Gastroesophageal sphincter (tissue), 4 donors: Measurements from ENCODE around the gene TMIGD2. TPM values are rescaled to one million over a fixed set of nuclear protein-coding genes. Genes with fewer than 3 reads are reported as not detected.

Experiments used
- ATAC-seq: fragments of 150-250 bp; one replicate; pipeline ENCODE4 v1.9.1; 2016; ENCODE audit warnings: mild to moderate bottlenecking, moderate library complexity
- H3K27ac ChIP-seq, 4 donors: fragments of 200-600 bp; sonication (generic) in 3 of 4; 1 replicate in 3 of 4; 2 replicates in 1 of 4; pipeline ENCODE4 v1.5.1; 2016 to 2019
- H3K27me3 ChIP-seq: fragments of 200-600 bp; sonication (generic); one replicate; pipeline ENCODE4 v1.5.1; 2019
- H3K36me3 ChIP-seq, 2 donors: fragments of 200-600 bp; sonication (generic); one replicate each; pipeline ENCODE4 v1.5.1; 2019; ENCODE audit warnings: control low read depth in 1 of 2
- H3K4me1 ChIP-seq, 3 donors: fragments of 200-600 bp; sonication (generic); 1 replicate in 2 of 3; 2 replicates in 1 of 3; pipeline ENCODE4 v1.5.1; 2016 to 2019; ENCODE audit warnings: control low read depth in 2 of 3
- H3K4me3 ChIP-seq, 2 donors: fragments of 200-600 bp; sonication (generic); one replicate each; pipeline ENCODE4 v1.5.1; 2019; ENCODE audit warnings: mild to moderate bottlenecking in 1 of 2, moderate library complexity in 1 of 2
- H3K9me3 ChIP-seq, 3 donors: fragments of 200-600 bp; sonication (generic); one replicate each; pipeline ENCODE4 v1.5.1; 2017 to 2019; ENCODE audit warnings: control low read depth in 2 of 3
- CTCF ChIP-seq, 4 experiments: fragments of 200-600 bp in 2 of 4; fragments of 450-650 bp in 2 of 4; sonication (generic) in 1 of 4; IDR thresholded peaks; one replicate each; pipeline ENCODE4 v1.5.1; 2017 to 2019; ENCODE audit warnings: antibody characterized with exemption in 4 of 4, mild to moderate bottlenecking in 2 of 4, moderate library complexity in 2 of 4
- EP300 ChIP-seq: sonication (generic); formaldehyde crosslinking; IDR thresholded peaks from one replicate; pipeline ENCODE4 v1.6.1; 2017; ENCODE audit warnings: antibody characterized with exemption, mild to moderate bottlenecking
- POLR2A ChIP-seq, 2 donors: fragments of 450-650 bp; IDR thresholded peaks; one replicate each; pipeline ENCODE4 v1.6.1; 2017; ENCODE audit warnings: antibody characterized with exemption in 2 of 2, mild to moderate bottlenecking in 2 of 2, moderate library complexity in 1 of 2
- POLR2AphosphoS5 ChIP-seq: sonication (generic); formaldehyde crosslinking; IDR thresholded peaks from one replicate; pipeline ENCODE4 v1.6.1; 2017; ENCODE audit warnings: antibody characterized with exemption
- WGBS, 2 donors: methylation state at CpG; one replicate each; pipeline ENCODE4 v1.1.5; 2018; ENCODE audit warnings: low coverage in 1 of 2; 5-methylcytosine and 5-hydroxymethylcytosine counted together
- total RNA-seq, 4 donors: library from RNA; depleted of rRNA; stranded (reverse); fragments of >200 nt; gene quantifications; one replicate each; pipeline ENCODE4 v1.1.0, GENCODE V29; 2016

Gene TMIGD2
- total RNA-seq, 4 donors from 2014 or later = 0.35 to 0.67 TPM; not detected in 2

- peaks cover 0 to 26% (median 8%) of the 10 kb centered on the region in 3 donors for H3K4me1 ChIP-seq
- H3K27me3 ChIP-seq = peaks cover 45% of the 10 kb centered on the region
- H3K4me3 ChIP-seq = no peak overlapping the region
- no peak for ATAC-seq
- H3K9me3 ChIP-seq = peaks cover 0 to 6% (median 0%) of the 10 kb centered on the region in 3 donors
- TF ChIP-seq EP300 = no peak
- TF ChIP-seq POLR2A (IDR thresholded peaks at IDR 0.05) = no peak
- no peak for TF ChIP-seq CTCF (IDR thresholded peaks at IDR 0.05)
- H3K36me3 ChIP-seq = no peaks in the 10 kb centered on the region
- WGBS, 2 donors = 45 to 48% methylated on average over 9 to 10 of the region's 13 CpGs
- no peak overlapping the region for H3K27ac ChIP-seq
Measured at GRCh38 chr19:4326215-4326836, 24.1 kb upstream of the TMIGD2 start.

- peaks cover 0 to 26% (median 8%) of the 10 kb centered on the region in 3 donors for H3K4me1 ChIP-seq
- TF ChIP-seq POLR2AphosphoS5 = no peak
- no peak for TF ChIP-seq CTCF (IDR thresholded peaks at IDR 0.05)
- no peak for TF ChIP-seq POLR2A (IDR thresholded peaks at IDR 0.05)
- TF ChIP-seq EP300 = no peak
- H3K4me3 ChIP-seq = no peak overlapping the region
- H3K27me3 ChIP-seq = peaks cover 39% of the 10 kb centered on the region
- H3K9me3 ChIP-seq = peaks cover 0 to 6% (median 0%) of the 10 kb centered on the region in 3 donors
- 73 to 81% methylated on average over 4 to 6 of the region's 12 CpGs for WGBS, 2 donors
- no peak for ATAC-seq
- H3K27ac ChIP-seq = no peak overlapping the region
- no peaks in the 10 kb centered on the region for H3K36me3 ChIP-seq
Measured at GRCh38 chr19:4324228-4324627, 22.0 kb upstream of the TMIGD2 start.

GRCh38 chr19:4323692-4324091 is 21.5 kb upstream of the TMIGD2 start:
- Histone ChIP-seq H3K9me3 (peaks cover 0 to 6% (median 0%) of the 10 kb centered on the region in 3 donors), H3K4me1 (peaks cover 0 to 21% (median 8%) of the 10 kb centered on the region in 3 donors), H3K4me3 (no peak overlapping the region), H3K36me3 (no peaks in the 10 kb centered on the region), H3K27ac (no peak overlapping the region), H3K27me3 (peaks cover 34% of the 10 kb centered on the region)
- no CpG with 5 or more reads among the region's 9 CpGs for WGBS, 2 donors
- no peak for TF ChIP-seq POLR2A (IDR thresholded peaks at IDR 0.05)
- no peak for TF ChIP-seq POLR2AphosphoS5
- no peak for TF ChIP-seq EP300
- no peak for TF ChIP-seq CTCF (IDR thresholded peaks at IDR 0.05)
- ATAC-seq = no peak

- WGBS, 2 donors = 63 to 100% methylated on average over 2 to 5 of the region's 37 CpGs
- peaks cover 0 to 6% (median 0%) of the 10 kb centered on the region in 3 donors for H3K9me3 ChIP-seq
- H3K4me3 ChIP-seq = no peak overlapping the region
- peaks cover 0 to 16% (median 8%) of the 10 kb centered on the region in 3 donors for H3K4me1 ChIP-seq
- TF ChIP-seq POLR2AphosphoS5 (no peak), POLR2A (IDR thresholded peaks at IDR 0.05) (no peak), CTCF (IDR thresholded peaks at IDR 0.05) (no peak), EP300 (no peak)
- H3K36me3 ChIP-seq = no peaks in the 10 kb centered on the region
- peaks cover 31% of the 10 kb centered on the region for H3K27me3 ChIP-seq
- ATAC-seq = no peak
- H3K27ac ChIP-seq = no peak overlapping the region
Measured at GRCh38 chr19:4322942-4323665, 20.9 kb upstream of the TMIGD2 start.
